ENCODE measurements around the gene GGA1.

- TF ChIP-seq EP300 (IDR thresholded peaks at IDR 0.05) (no peak), CTCF (IDR thresholded peaks at IDR 0.05) (no peak), POLR2A (IDR thresholded peaks at IDR 0.05) (no peak), POLR2AphosphoS5 (IDR thresholded peaks at IDR 0.05) (no peak)
Measured at GRCh38 chr22:37624017-37624365, 15.4 kb downstream of the GGA1 start.

Data from upper lobe of left lung (tissue), 4 donors.